Osteoblast (primary cell): ENCODE data around the gene RPL36. TPM values are rescaled to one million over a fixed set of nuclear protein-coding genes. Genes with fewer than 3 reads are reported as not detected.

Source experiments
- DNase-seq: peaks from one replicate; pipeline ENCODE4 v3.0.0; 2011; ENCODE audit warnings: low spot score, mixed read lengths; ENCODE audit not compliant: insufficient read length; ENCODE audit errors: missing footprints
- H2AFZ ChIP-seq: 2 replicates; pipeline ENCODE4 v1.6.0; 2011; ENCODE audit warnings: mild to moderate bottlenecking, low read length
- H3K27ac ChIP-seq: 2 replicates; pipeline ENCODE4 v1.5.1; 2011; ENCODE audit warnings: mild to moderate bottlenecking, low read depth, low read length, moderate library complexity
- H3K27me3 ChIP-seq: 2 replicates; pipeline ENCODE4 v1.6.0; 2012; ENCODE audit warnings: mild to moderate bottlenecking, control low read depth, inconsistent platforms, low read length, moderate library complexity; ENCODE audit not compliant: insufficient read depth
- H3K36me3 ChIP-seq: 2 replicates; pipeline ENCODE4 v1.5.1; 2011; ENCODE audit warnings: mild to moderate bottlenecking, low read length, control low read depth, moderate library complexity; ENCODE audit not compliant: insufficient read depth
- H3K4me1 ChIP-seq: 2 replicates; pipeline ENCODE4 v1.5.1; 2011; ENCODE audit warnings: mild to moderate bottlenecking, low read length, control low read depth, moderate library complexity; ENCODE audit not compliant: insufficient read depth
- H3K4me2 ChIP-seq: 2 replicates; pipeline ENCODE4 v1.6.0; 2011; ENCODE audit warnings: mild to moderate bottlenecking, low read length; ENCODE audit not compliant: insufficient read depth
- H3K4me3 ChIP-seq: fragments of 200-600 bp; sonication (generic); 3 replicates; pipeline ENCODE4 v1.5.1; 2012; ENCODE audit warnings: mild to moderate bottlenecking, low read length, inconsistent platforms; ENCODE audit not compliant: insufficient read depth
- H3K79me2 ChIP-seq: 2 replicates; pipeline ENCODE4 v1.6.0; 2012; ENCODE audit warnings: mild to moderate bottlenecking, low read length, control low read depth, inconsistent platforms; ENCODE audit not compliant: insufficient read depth
- H3K9me3 ChIP-seq: 2 replicates; pipeline ENCODE4 v1.5.1; 2011; ENCODE audit warnings: low read depth, low read length, control low read depth
- H4K20me1 ChIP-seq: 2 replicates; pipeline ENCODE4 v1.6.0; 2012; ENCODE audit warnings: mild to moderate bottlenecking, low read length, control low read depth; ENCODE audit not compliant: insufficient read depth
- total RNA-seq: library from RNA; depleted of rRNA; stranded (reverse); fragments of >200 nt; gene quantifications from 2 replicates; pipeline ENCODE4 v1.2.3, GENCODE V29; 2012
- TF ChIP-seq, protein P1 (sequence below): IDR thresholded peaks from 2 replicates; pipeline ENCODE4 v1.5.1; 2011; ENCODE audit warnings: mild to moderate bottlenecking, low read depth, low read length, moderate library complexity; ENCODE audit errors: extremely low read depth

RPL36 gene
- total RNA-seq, 1 donor = 228 TPM

DNA sequence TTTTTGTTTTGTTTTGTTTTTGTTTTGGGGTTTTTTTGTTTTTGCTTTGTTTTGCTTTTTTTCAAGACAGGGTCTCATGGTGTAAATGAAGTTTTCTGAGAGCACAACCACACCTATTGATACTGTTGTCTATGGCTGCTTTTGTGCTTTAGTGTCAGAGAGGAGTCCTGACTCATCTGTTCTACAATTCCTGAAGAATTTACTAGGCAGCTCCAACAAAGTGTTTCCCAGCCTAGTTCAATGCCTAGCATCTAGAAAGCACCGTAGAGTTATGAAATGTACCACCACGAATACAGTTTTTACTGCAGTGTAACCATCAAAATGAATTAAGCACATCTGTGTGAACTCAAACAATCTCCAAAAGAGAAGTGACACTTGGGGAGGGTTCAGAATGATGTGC, 46.1 kb upstream of the RPL36 start:
- Histone ChIP-seq H3K27me3 (no peaks in the 10 kb centered on the region), H3K4me2 (no peak overlapping the region), H3K79me2 (peaks cover 92% of the 10 kb centered on the region), H3K9me3 (no peaks in the 10 kb centered on the region), H2AFZ (no peak overlapping the region), H3K27ac (peak overlapping the region; percentile 4), H3K4me3 (no peak overlapping the region), H3K36me3 (peaks cover 72% of the 10 kb centered on the region), H4K20me1 (peaks cover 56% of the 10 kb centered on the region), H3K4me1 (peaks cover 3% of the 10 kb centered on the region)
- no peak for DNase-seq
- TF ChIP-seq, protein P1, sequence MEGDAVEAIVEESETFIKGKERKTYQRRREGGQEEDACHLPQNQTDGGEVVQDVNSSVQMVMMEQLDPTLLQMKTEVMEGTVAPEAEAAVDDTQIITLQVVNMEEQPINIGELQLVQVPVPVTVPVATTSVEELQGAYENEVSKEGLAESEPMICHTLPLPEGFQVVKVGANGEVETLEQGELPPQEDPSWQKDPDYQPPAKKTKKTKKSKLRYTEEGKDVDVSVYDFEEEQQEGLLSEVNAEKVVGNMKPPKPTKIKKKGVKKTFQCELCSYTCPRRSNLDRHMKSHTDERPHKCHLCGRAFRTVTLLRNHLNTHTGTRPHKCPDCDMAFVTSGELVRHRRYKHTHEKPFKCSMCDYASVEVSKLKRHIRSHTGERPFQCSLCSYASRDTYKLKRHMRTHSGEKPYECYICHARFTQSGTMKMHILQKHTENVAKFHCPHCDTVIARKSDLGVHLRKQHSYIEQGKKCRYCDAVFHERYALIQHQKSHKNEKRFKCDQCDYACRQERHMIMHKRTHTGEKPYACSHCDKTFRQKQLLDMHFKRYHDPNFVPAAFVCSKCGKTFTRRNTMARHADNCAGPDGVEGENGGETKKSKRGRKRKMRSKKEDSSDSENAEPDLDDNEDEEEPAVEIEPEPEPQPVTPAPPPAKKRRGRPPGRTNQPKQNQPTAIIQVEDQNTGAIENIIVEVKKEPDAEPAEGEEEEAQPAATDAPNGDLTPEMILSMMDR = no peak

DNA sequence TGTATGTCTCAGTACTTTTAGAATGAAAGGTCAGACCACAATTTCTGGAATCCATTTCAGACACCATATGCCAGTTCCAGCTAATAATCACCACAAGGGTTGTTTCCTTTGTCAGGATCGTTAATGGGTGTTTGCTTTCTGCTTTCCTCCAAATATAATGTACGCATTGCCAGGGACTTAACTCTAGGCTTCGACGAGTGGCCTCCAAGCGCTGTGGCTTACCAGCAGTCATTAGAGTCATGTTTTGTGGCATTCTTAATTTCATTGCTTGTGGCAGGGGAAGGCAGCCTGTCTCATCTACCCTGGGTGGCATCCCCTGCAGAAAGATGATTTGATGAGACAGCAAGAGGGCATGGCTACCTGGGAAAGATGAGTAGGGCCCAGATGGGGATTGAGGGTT, 44.7 kb upstream of the RPL36 start:
- Histone ChIP-seq H3K4me1 (peaks cover 3% of the 10 kb centered on the region), H2AFZ (no peak overlapping the region), H3K4me2 (no peak overlapping the region), H3K9me3 (no peaks in the 10 kb centered on the region), H3K79me2 (peaks cover 83% of the 10 kb centered on the region), H3K4me3 (no peak overlapping the region), H3K27ac (no peak overlapping the region), H3K36me3 (peaks cover 81% of the 10 kb centered on the region), H4K20me1 (peaks cover 51% of the 10 kb centered on the region), H3K27me3 (no peaks in the 10 kb centered on the region)
- DNase-seq = no peak
- TF ChIP-seq, protein P1 = no peak

- TF ChIP-seq, protein P1 = no peak
- Histone ChIP-seq H2AFZ (no peak overlapping the region), H3K9me3 (no peaks in the 10 kb centered on the region), H3K27me3 (no peaks in the 10 kb centered on the region), H3K79me2 (peaks cover 76% of the 10 kb centered on the region), H3K4me3 (no peak overlapping the region), H3K4me2 (no peak overlapping the region), H4K20me1 (peaks cover 46% of the 10 kb centered on the region), H3K27ac (no peak overlapping the region), H3K36me3 (peaks cover 85% of the 10 kb centered on the region), H3K4me1 (peaks cover 3% of the 10 kb centered on the region)
- no peak for DNase-seq
These were observed 43.4 kb upstream of the RPL36 start for GRCh38 chr19:5646703-5647102.

GRCh38 chr19:5648464-5648863, 41.6 kb upstream of the RPL36 start:
- Histone ChIP-seq H3K4me3 (no peak overlapping the region), H4K20me1 (peaks cover 33% of the 10 kb centered on the region), H2AFZ (no peak overlapping the region), H3K4me1 (peaks cover 3% of the 10 kb centered on the region), H3K36me3 (peaks cover 87% of the 10 kb centered on the region), H3K27me3 (no peaks in the 10 kb centered on the region), H3K4me2 (no peak overlapping the region), H3K79me2 (peaks cover 62% of the 10 kb centered on the region), H3K9me3 (no peaks in the 10 kb centered on the region), H3K27ac (no peak overlapping the region)
- TF ChIP-seq, protein P1 = no peak
- DNase-seq = no peak
